Activated naive CD8-positive, alpha-beta T cell treated with anti-CD3 and anti-CD28 coated beads, Interleukin-2, amount 10 ng/mL, durations not matched to agents 7 days and 5 days (primary cell): ENCODE results near the gene MBD3. TPM values are rescaled to one million over a fixed set of nuclear protein-coding genes. Genes with fewer than 3 reads are reported as not detected.
"Not testable (repeated sequence)": the region's sequence is repeated elsewhere in the genome, so short reads cannot be mapped to it uniquely, and the experiment has no call there.

ENCODE experiments used
- ATAC-seq: fragments of 150-1000 bp; cut with Tn5 transposase; one replicate; pipeline ENCODE4 v1.10.0; 2021; ENCODE audit warnings: low read depth, moderate library complexity
- POLR2A ChIA-PET: fragments of 350-600 bp; sonication (Branson Sonifier 250); formaldehyde crosslinking; loops from one replicate; lab custom pipeline; 2021; ENCODE audit warnings: antibody characterized with exemption; lab: Charles Lee
- DNase-seq: peaks from one replicate; pipeline ENCODE4 v3.0.0; 2021
- H3K27ac Mint-ChIP-seq: one replicate; pipeline ENCODE4 v1.8.0; 2022; ENCODE audit warnings: mild to moderate bottlenecking, mixed read lengths
- H3K27me3 Mint-ChIP-seq: one replicate; pipeline ENCODE4 v1.8.0; 2022; ENCODE audit warnings: mild to moderate bottlenecking, moderate library complexity, mixed read lengths
- H3K36me3 Mint-ChIP-seq: one replicate; pipeline ENCODE4 v1.8.0; 2021; ENCODE audit warnings: mild to moderate bottlenecking, mixed read lengths
- H3K4me1 Mint-ChIP-seq: one replicate; pipeline ENCODE4 v1.8.0; 2021; ENCODE audit warnings: mixed read lengths
- H3K4me3 Mint-ChIP-seq: one replicate; pipeline ENCODE4 v1.8.0; 2022; ENCODE audit warnings: mild to moderate bottlenecking, moderate library complexity, mixed read lengths
- H3K9me3 Mint-ChIP-seq: one replicate; pipeline ENCODE4 v1.8.0; 2021; ENCODE audit warnings: mixed read lengths
- total RNA-seq, 2 experiments: library from RNA; stranded (reverse); gene quantifications; one replicate each; pipeline ENCODE4 v1.2.3, GENCODE V29; 2021

The MBD3 gene
- total RNA-seq, 2 experiments from 2014 or later: 68.9 to 72.7 TPM

GRCh38 chr19:1553415-1553814, 39.2 kb downstream of the MBD3 start:
- DNase-seq (no peak), ATAC-seq (no peak)
- Mint-ChIP-seq H3K27me3 (no peaks in the 10 kb centered on the region), H3K4me1 (no peaks in the 10 kb centered on the region), H3K9me3 (no peaks in the 10 kb centered on the region), H3K27ac (no peak overlapping the region), H3K36me3 (no peaks in the 10 kb centered on the region), H3K4me3 (no peak overlapping the region)
- POLR2A ChIA-PET: no interaction called here

- H3K4me3 Mint-ChIP-seq: no peak overlapping the region
- ATAC-seq: no peak
- no peaks in the 10 kb centered on the region for H3K9me3 Mint-ChIP-seq
- no peaks in the 10 kb centered on the region for H3K4me1 Mint-ChIP-seq
- POLR2A ChIA-PET: no interaction called here
- DNase-seq: no peak
- no peaks in the 10 kb centered on the region for H3K27me3 Mint-ChIP-seq
- no peak overlapping the region for H3K27ac Mint-ChIP-seq
- H3K36me3 Mint-ChIP-seq: no peaks in the 10 kb centered on the region
These were observed 41.3 kb downstream of the MBD3 start for GRCh38 chr19:1551068-1552040.

GRCh38 chr19:1549332-1549945, 43.2 kb downstream of the MBD3 start:
- H3K4me3 Mint-ChIP-seq: no peak overlapping the region
- H3K9me3 Mint-ChIP-seq: no peaks in the 10 kb centered on the region
- DNase-seq (no peak), ATAC-seq (no peak)
- POLR2A ChIA-PET: no interaction called here
- no peaks in the 10 kb centered on the region for H3K36me3 Mint-ChIP-seq
- peaks cover 3% of the 10 kb centered on the region for H3K4me1 Mint-ChIP-seq
- peaks cover 7% of the 10 kb centered on the region for H3K27me3 Mint-ChIP-seq
- H3K27ac Mint-ChIP-seq: no peak overlapping the region

- peaks cover 23% of the 10 kb centered on the region for H3K27me3 Mint-ChIP-seq
- ATAC-seq: no peak
- no peaks in the 10 kb centered on the region for H3K4me1 Mint-ChIP-seq
- no peak overlapping the region for H3K27ac Mint-ChIP-seq
- H3K9me3 Mint-ChIP-seq: no peaks in the 10 kb centered on the region
- DNase-seq: no peak
- no peaks in the 10 kb centered on the region for H3K36me3 Mint-ChIP-seq
- no peak overlapping the region for H3K4me3 Mint-ChIP-seq
- POLR2A ChIA-PET: interaction anchor here (0.6 kb wide), 1 partner anchor 77 kb away, joined by 3 read pairs; no protein-coding TSS in a partner anchor
These were observed 52.2 kb downstream of the MBD3 start for GRCh38 chr19:1540365-1540925.

GRCh38 chr19:1539749-1540148, 52.9 kb downstream of the MBD3 start:
- DNase-seq, H3K4me1 Mint-ChIP-seq, H3K4me3 Mint-ChIP-seq, POLR2A ChIA-PET, ATAC-seq, H3K36me3 Mint-ChIP-seq, H3K9me3 Mint-ChIP-seq, H3K27ac Mint-ChIP-seq: not testable (repeated sequence)
- H3K27me3 Mint-ChIP-seq: peaks cover 21% of the 10 kb centered on the region

- Mint-ChIP-seq H3K27ac (no peak overlapping the region), H3K4me1 (no peaks in the 10 kb centered on the region), H3K9me3 (no peaks in the 10 kb centered on the region), H3K36me3 (no peaks in the 10 kb centered on the region), H3K4me3 (no peak overlapping the region), H3K27me3 (peaks cover 14% of the 10 kb centered on the region)
- DNase-seq (no peak), ATAC-seq (no peak)
- POLR2A ChIA-PET: no interaction called here
These were observed 53.7 kb downstream of the MBD3 start for GRCh38 chr19:1538978-1539377.

- DNase-seq, POLR2A ChIA-PET, H3K27ac Mint-ChIP-seq, H3K9me3 Mint-ChIP-seq, H3K36me3 Mint-ChIP-seq, H3K27me3 Mint-ChIP-seq, ATAC-seq, H3K4me3 Mint-ChIP-seq, H3K4me1 Mint-ChIP-seq: not testable (repeated sequence)
These were observed 57.0 kb downstream of the MBD3 start for GRCh38 chr19:1535699-1536098.

- Mint-ChIP-seq H3K4me1 (no peaks in the 10 kb centered on the region), H3K9me3 (no peaks in the 10 kb centered on the region), H3K27me3 (no peaks in the 10 kb centered on the region), H3K36me3 (no peaks in the 10 kb centered on the region), H3K27ac (no peak overlapping the region), H3K4me3 (no peak overlapping the region)
- ATAC-seq: no peak
- DNase-seq: no peak
- POLR2A ChIA-PET: no interaction called here
These were observed 57.7 kb downstream of the MBD3 start for GRCh38 chr19:1534972-1535371.

- H3K36me3 Mint-ChIP-seq: no peaks in the 10 kb centered on the region
- H3K27ac Mint-ChIP-seq: no peak overlapping the region
- POLR2A ChIA-PET: no interaction called here
These were observed 59.0 kb downstream of the MBD3 start for GRCh38 chr19:1533510-1534150.

GRCh38 chr19:1532003-1532402, 60.7 kb downstream of the MBD3 start:
- no peaks in the 10 kb centered on the region for H3K9me3 Mint-ChIP-seq
- POLR2A ChIA-PET: no interaction called here
- H3K27me3 Mint-ChIP-seq: peaks cover 3% of the 10 kb centered on the region
- DNase-seq (no peak), ATAC-seq (no peak)
- H3K27ac Mint-ChIP-seq: no peak overlapping the region
- H3K4me3 Mint-ChIP-seq: no peak overlapping the region
- no peaks in the 10 kb centered on the region for H3K4me1 Mint-ChIP-seq
- H3K36me3 Mint-ChIP-seq: no peaks in the 10 kb centered on the region

More at GRCh38 chr19:1533510-1534150, 59.0 kb downstream of the MBD3 start:
- Mint-ChIP-seq H3K4me3 (no peak overlapping the region), H3K9me3 (no peaks in the 10 kb centered on the region), H3K27me3 (no peaks in the 10 kb centered on the region), H3K4me1 (no peaks in the 10 kb centered on the region)
- ATAC-seq: no peak
- DNase-seq: no peak

GRCh38 chr19:1531587-1531986, 61.1 kb downstream of the MBD3 start:
- Mint-ChIP-seq H3K27me3 (peaks cover 3% of the 10 kb centered on the region), H3K9me3 (no peaks in the 10 kb centered on the region)

GRCh38 chr19:1530856-1531255, 61.8 kb downstream of the MBD3 start:
- H3K27ac Mint-ChIP-seq, H3K4me1 Mint-ChIP-seq, H3K9me3 Mint-ChIP-seq, DNase-seq, H3K27me3 Mint-ChIP-seq, ATAC-seq, H3K36me3 Mint-ChIP-seq, H3K4me3 Mint-ChIP-seq, POLR2A ChIA-PET: not testable (repeated sequence)

More at GRCh38 chr19:1531587-1531986, 61.1 kb downstream of the MBD3 start:
- POLR2A ChIA-PET: no interaction called here
- Mint-ChIP-seq H3K4me3 (no peak overlapping the region), H3K4me1 (no peaks in the 10 kb centered on the region), H3K27ac (no peak overlapping the region), H3K36me3 (no peaks in the 10 kb centered on the region)
- DNase-seq (no peak), ATAC-seq (no peak)

GRCh38 chr19:1529430-1529816, 63.2 kb downstream of the MBD3 start:
- H3K27ac Mint-ChIP-seq: no peak overlapping the region
- H3K36me3 Mint-ChIP-seq: no peaks in the 10 kb centered on the region
- POLR2A ChIA-PET: no interaction called here

More at GRCh38 chr19:1529430-1529816, 63.2 kb downstream of the MBD3 start:
- DNase-seq (no peak), ATAC-seq (no peak)
- peaks cover 12% of the 10 kb centered on the region for H3K27me3 Mint-ChIP-seq
- no peak overlapping the region for H3K4me3 Mint-ChIP-seq
- H3K9me3 Mint-ChIP-seq: no peaks in the 10 kb centered on the region
- H3K4me1 Mint-ChIP-seq: peaks cover 3% of the 10 kb centered on the region
